Measurements from ENCODE around the gene CXCR6.

CXCR6 gene

GRCh38 chr3:45922950-45923590, 20.2 kb upstream of the CXCR6 start:
- no peak for FAIRE-seq

GRCh38 chr3:45923755-45924154, 19.5 kb upstream of the CXCR6 start:
- no peak for FAIRE-seq

- FAIRE-seq = no peak
These were observed 15.4 kb upstream of the CXCR6 start for GRCh38 chr3:45927881-45928280.

- no peak for FAIRE-seq
These were observed 14.1 kb upstream of the CXCR6 start for GRCh38 chr3:45929042-45929679.

GRCh38 chr3:45931496-45931895, 11.8 kb upstream of the CXCR6 start:
- no peak for FAIRE-seq

GRCh38 chr3:45932112-45932511, 11.2 kb upstream of the CXCR6 start:
- FAIRE-seq = no peak

GRCh38 chr3:45933591-45933990, 9.7 kb upstream of the CXCR6 start:
- no peak for FAIRE-seq

GRCh38 chr3:45936261-45936660, 7.0 kb upstream of the CXCR6 start:
- FAIRE-seq = no peak

GRCh38 chr3:45937206-45938042, 5.8 kb upstream of the CXCR6 start:
- no peak for FAIRE-seq

- FAIRE-seq = no peak
These were observed 5.2 kb upstream of the CXCR6 start for GRCh38 chr3:45938043-45938435.

GRCh38 chr3:45938864-45939263, 4.4 kb upstream of the CXCR6 start:
- FAIRE-seq = no peak

GRCh38 chr3:45939341-45939771, 3.9 kb upstream of the CXCR6 start:
- FAIRE-seq = no peak

- FAIRE-seq = no peak
These were observed 3.1 kb upstream of the CXCR6 start for GRCh38 chr3:45940004-45940780.

GRCh38 chr3:45940781-45941365, 2.4 kb upstream of the CXCR6 start:
- FAIRE-seq = no peak

GRCh38 chr3:45942051-45942825, 1.0 kb upstream of the CXCR6 start:
- no peak for FAIRE-seq

GRCh38 chr3:45944830-45945620, 1.8 kb downstream of the CXCR6 start:
- FAIRE-seq = no peak

GRCh38 chr3:45946307-45946706, 3.0 kb downstream of the CXCR6 start:
- FAIRE-seq = no peak

- FAIRE-seq = no peak
These were observed 3.6 kb downstream of the CXCR6 start for GRCh38 chr3:45946875-45947274.

- FAIRE-seq = no peak
These were observed 4.1 kb downstream of the CXCR6 start for GRCh38 chr3:45947361-45947760.

GRCh38 chr3:45948311-45948781, 5.1 kb downstream of the CXCR6 start:
- no peak for FAIRE-seq

GRCh38 chr3:45948881-45949280, 5.6 kb downstream of the CXCR6 start:
- FAIRE-seq = no peak
